H1 (cell line): Measurements from ENCODE around the gene BSG. TPM values are rescaled to one million over a fixed set of nuclear protein-coding genes. Genes with fewer than 3 reads are reported as not detected.

ENCODE experiments used
- CTCF ChIA-PET: fragments of 300-600 bp; sonication (Branson Sonifier 250); formaldehyde crosslinking; loops from one replicate; lab custom pipeline; 2021; ENCODE audit not compliant: partially characterized antibody; lab: Charles Lee
- POLR2A ChIA-PET: fragments of 300-600 bp; sonication (Branson Sonifier 250); formaldehyde crosslinking; loops from one replicate; lab custom pipeline; 2021; ENCODE audit warnings: inconsistent platforms; ENCODE audit not compliant: partially characterized antibody; lab: Charles Lee
- DNase-seq, 2 experiments: peaks; one replicate each; pipeline versions ENCODE4 v3.0.0 to v3.0.0-alpha.2; 2010 to 2022; ENCODE audit warnings: low spot score in 2 of 2, low read depth in 1 of 2, mixed read lengths in 1 of 2
- FAIRE-seq: peaks from 2 replicates; lab custom pipeline; 2011; peaks lifted over from hg19 to GRCh38; lab: Jason Lieb, UNC
- H2AFZ ChIP-seq: 2 replicates; pipeline ENCODE4 v1.8.1; 2012; ENCODE audit warnings: low read length, inconsistent platforms
- H2AK5ac ChIP-seq: 2 replicates; pipeline ENCODE4 v1.6.1; 2013; ENCODE audit warnings: low read depth, low read length
- H2BK120ac ChIP-seq: replicated peaks from 2 replicates; pipeline ENCODE3; 2013; ENCODE audit warnings: low read depth, low read length, inconsistent platforms
- H2BK12ac ChIP-seq: 2 replicates; pipeline ENCODE4 v1.6.1; 2013; ENCODE audit warnings: low read depth, low read length
- H2BK15ac ChIP-seq: 2 replicates; pipeline ENCODE4 v1.6.1; 2013; ENCODE audit warnings: low read length
- H2BK20ac ChIP-seq: 2 replicates; pipeline ENCODE4 v1.6.1; 2013; ENCODE audit warnings: low read length
- H2BK5ac ChIP-seq: 2 replicates; pipeline ENCODE4 v1.6.1; 2013; ENCODE audit warnings: low read depth, low read length
- H3K14ac ChIP-seq: 2 replicates; pipeline ENCODE4 v1.6.1; 2013; ENCODE audit warnings: inconsistent platforms; ENCODE audit not compliant: insufficient read length
- H3K18ac ChIP-seq: 2 replicates; pipeline ENCODE4 v1.6.1; 2013; ENCODE audit warnings: low read length; ENCODE audit errors: extremely low read depth
- H3K23ac ChIP-seq: 2 replicates; pipeline ENCODE4 v1.6.1; 2013; ENCODE audit warnings: inconsistent platforms; ENCODE audit not compliant: insufficient read length
- H3K23me2 ChIP-seq: 2 replicates; pipeline ENCODE4 v1.6.1; 2013; ENCODE audit warnings: low read depth, low read length
- H3K27ac ChIP-seq: 2 replicates; pipeline ENCODE4 v1.6.1; 2011; ENCODE audit warnings: low read depth, low read length, inconsistent platforms
- H3K27me3 ChIP-seq, 4 experiments: replicated peaks in 1 of 4; 1 replicate in 1 of 4; 2 replicates in 3 of 4; pipeline versions ENCODE4 v1.6.1 to v1.8.1; 2011 to 2013; ENCODE audit warnings: low read length in 3 of 4, mild to moderate bottlenecking in 3 of 4, inconsistent platforms in 2 of 4, mixed read lengths in 2 of 4, moderate library complexity in 1 of 4; ENCODE audit not compliant: control insufficient read depth in 3 of 4, insufficient read depth in 3 of 4; ENCODE audit errors: extremely low read depth in 1 of 4
- H3K36me3 ChIP-seq, 4 experiments: 2 replicates each; pipeline versions ENCODE4 v1.6.1 to v1.8.1; 2011 to 2013; ENCODE audit warnings: mild to moderate bottlenecking in 4 of 4, low read length in 3 of 4, moderate library complexity in 2 of 4, control low read depth in 1 of 4, inconsistent platforms in 1 of 4; ENCODE audit not compliant: insufficient read depth in 4 of 4, control insufficient read depth in 2 of 4
- H3K4ac ChIP-seq: replicated peaks from 2 replicates; pipeline ENCODE3; 2013; ENCODE audit warnings: low read length, low read depth, mixed read lengths, inconsistent platforms; ENCODE audit not compliant: insufficient read length
- H3K4me1 ChIP-seq, 4 experiments: replicated peaks in 1 of 4; 1 replicate in 1 of 4; 2 replicates in 3 of 4; pipeline versions ENCODE4 v1.6.1 to v1.8.1; 2011 to 2013; ENCODE audit warnings: low read length in 3 of 4, inconsistent platforms in 2 of 4, mixed read lengths in 1 of 4; ENCODE audit not compliant: insufficient read depth in 4 of 4, control insufficient read depth in 3 of 4
- H3K4me2 ChIP-seq, 2 experiments: 2 replicates each; pipeline versions ENCODE4 v1.6.1 to v1.8.1; 2011 to 2013; ENCODE audit warnings: low read depth in 2 of 2, low read length in 2 of 2, control low read depth in 1 of 2, inconsistent platforms in 1 of 2, mild to moderate bottlenecking in 1 of 2; ENCODE audit not compliant: insufficient read depth in 1 of 2
- H3K4me3 ChIP-seq, 4 experiments: fragments of 200-600, 300-600 bp in 1 of 4; sonication (generic), shearing (Covaris generic), sonication (Bioruptor Twin) in 1 of 4; 2 replicates each; pipeline versions ENCODE4 v1.5.1 to v1.8.1; 2011 to 2016; ENCODE audit warnings: low read length in 4 of 4, low read depth in 3 of 4, control low read depth in 2 of 4, inconsistent platforms in 2 of 4, mild to moderate bottlenecking in 2 of 4, mixed read lengths in 1 of 4, moderate library complexity in 1 of 4; ENCODE audit not compliant: insufficient read depth in 2 of 4; ENCODE audit errors: extremely low read depth in 1 of 4
- H3K56ac ChIP-seq: replicated peaks from 2 replicates; pipeline ENCODE3; 2013; ENCODE audit warnings: low read depth, mild to moderate bottlenecking, mixed read lengths, low read length, inconsistent platforms; ENCODE audit not compliant: insufficient read length
- H3K79me1 ChIP-seq: 2 replicates; pipeline ENCODE4 v1.6.1; 2013; ENCODE audit warnings: low read depth, low read length, control low read depth
- H3K79me2 ChIP-seq, 2 experiments: 2 replicates each; pipeline versions ENCODE4 v1.6.1 to v1.8.1; 2012 to 2013; ENCODE audit warnings: low read length in 2 of 2, mild to moderate bottlenecking in 2 of 2, inconsistent platforms in 1 of 2; ENCODE audit not compliant: insufficient read depth in 2 of 2, control insufficient read depth in 1 of 2
- H3K9ac ChIP-seq, 4 experiments: replicated peaks in 1 of 4; 1 replicate in 1 of 4; 2 replicates in 3 of 4; pipeline versions ENCODE4 v1.6.1 to v1.8.1; 2011 to 2013; ENCODE audit warnings: low read depth in 3 of 4, low read length in 3 of 4, control low read depth in 2 of 4, mild to moderate bottlenecking in 2 of 4, moderate library complexity in 2 of 4, inconsistent platforms in 1 of 4; ENCODE audit errors: extremely low read depth in 1 of 4
- H3K9me3 ChIP-seq, 2 experiments: 2 replicates each; pipeline versions ENCODE4 v1.6.1 to v1.8.1; 2012 to 2013; ENCODE audit warnings: mild to moderate bottlenecking in 2 of 2, moderate library complexity in 2 of 2, control low read depth in 1 of 2, inconsistent platforms in 1 of 2, low read depth in 1 of 2, low read length in 1 of 2, mixed read lengths in 1 of 2; ENCODE audit not compliant: insufficient read depth in 2 of 2
- H4K20me1 ChIP-seq, 2 experiments: replicated peaks in 1 of 2; 2 replicates each; pipeline versions ENCODE3 to v1.8.1; 2011 to 2013; ENCODE audit warnings: inconsistent platforms in 2 of 2, low read length in 2 of 2, mild to moderate bottlenecking in 1 of 2; ENCODE audit not compliant: insufficient read depth in 2 of 2, control insufficient read depth in 1 of 2
- H4K5ac ChIP-seq: 2 replicates; pipeline ENCODE4 v1.6.1; 2013; ENCODE audit warnings: low read length, low read depth, mixed read lengths, inconsistent platforms; ENCODE audit not compliant: insufficient read length
- H4K8ac ChIP-seq: 2 replicates; pipeline ENCODE4 v1.8.0; 2013; ENCODE audit warnings: mild to moderate bottlenecking, moderate library complexity, low read length, inconsistent platforms; ENCODE audit not compliant: insufficient read depth; ENCODE audit errors: extremely low read depth
- H4K91ac ChIP-seq: replicated peaks from 2 replicates; pipeline ENCODE3; 2013; ENCODE audit warnings: low read length, mixed read lengths, inconsistent platforms; ENCODE audit not compliant: insufficient read length
- BACH1 ChIP-seq: IDR thresholded peaks from 2 replicates; pipeline ENCODE4 v1.6.1; 2012; ENCODE audit warnings: low read length, improper control_type of control experiment
- CBX8 ChIP-seq: fragments of 300-800, 300-1000 bp; sonication (generic); IDR thresholded peaks from 2 replicates; pipeline ENCODE4 v1.7.1; 2016; ENCODE audit warnings: low read depth, low read length, borderline replicate concordance
- CHD2 ChIP-seq: IDR thresholded peaks from 2 replicates; pipeline ENCODE4 v1.6.1; 2012; ENCODE audit warnings: low read length, improper control_type of control experiment
- CTCF ChIP-seq, 3 experiments: IDR thresholded peaks; 1 replicate in 2 of 3; 2 replicates in 1 of 3; pipeline versions ENCODE4 v1.5.1 to v1.6.1; 2011; ENCODE audit warnings: low read length in 3 of 3, mild to moderate bottlenecking in 3 of 3, inconsistent platforms in 2 of 3, low read depth in 1 of 3, moderate library complexity in 1 of 3; ENCODE audit not compliant: insufficient read depth in 1 of 3; ENCODE audit errors: control extremely low read depth in 1 of 3
- EZH2 ChIP-seq: fragments of 200-600 bp; sonication (generic); IDR thresholded peaks from 2 replicates; pipeline ENCODE4 v1.7.1; 2012; ENCODE audit warnings: low read depth, mild to moderate bottlenecking, moderate library complexity, low read length, inconsistent platforms; ENCODE audit not compliant: severe bottlenecking
- HDAC2 ChIP-seq, 2 experiments: fragments of 300-600 bp in 1 of 2; sonication (generic) in 1 of 2; IDR thresholded peaks; 2 replicates each; pipeline ENCODE4 v1.6.1; 2011 to 2012; ENCODE audit warnings: low read depth in 2 of 2, low read length in 2 of 2, mild to moderate bottlenecking in 2 of 2, moderate library complexity in 2 of 2, borderline replicate concordance in 1 of 2, inconsistent platforms in 1 of 2
- KDM4A ChIP-seq: IDR thresholded peaks from one replicate; pipeline ENCODE4 v1.7.1; 2012; ENCODE audit warnings: low read depth, mild to moderate bottlenecking, moderate library complexity, low read length, inconsistent platforms; ENCODE audit not compliant: severe bottlenecking
- MAFK ChIP-seq: IDR thresholded peaks from 2 replicates; pipeline ENCODE4 v1.6.1; 2012; ENCODE audit warnings: low read depth, mild to moderate bottlenecking, improper control_type of control experiment, low read length
- MAX ChIP-seq: IDR thresholded peaks from 2 replicates; pipeline ENCODE4 v1.6.1; 2012; ENCODE audit warnings: inconsistent platforms
- RFX5 ChIP-seq: IDR thresholded peaks from 2 replicates; pipeline ENCODE4 v1.6.1; 2011; ENCODE audit warnings: low read depth, low read length, improper control_type of control experiment, borderline replicate concordance
- SP2 ChIP-seq: IDR thresholded peaks from 2 replicates; pipeline ENCODE4 v1.6.1; 2012; ENCODE audit warnings: mild to moderate bottlenecking, low read length, inconsistent platforms
- WGBS, 2 experiments: shearing (Covaris generic) in 1 of 2; methylation state at CpG; one replicate each; pipeline versions ENCODE4 v1.1.6 to v1.1.7; 2013 to 2015; ENCODE audit warnings: low lambda C conversion rate in 2 of 2, mixed read lengths in 2 of 2, inconsistent platforms in 1 of 2, low coverage in 1 of 2, missing lambda C conversion rate in 1 of 2; ENCODE audit not compliant: insufficient replicate concordance in 2 of 2, insufficient coverage in 1 of 2, insufficient read length in 1 of 2; ENCODE audit errors: extremely low coverage in 1 of 2, missing lambda C conversion rate in 1 of 2; 5-methylcytosine and 5-hydroxymethylcytosine counted together
- polyA plus RNA-seq, 7 experiments: library from polyadenylated mRNA; depleted of rRNA in 3 of 7; stranded (reverse) in 5 of 7; unstranded in 2 of 7; fragments of >200 nt in 5 of 7; fragments of 200-250 nt in 2 of 7; gene quantifications; 1 replicate in 5 of 7; 2 replicates in 1 of 7; 4 replicates in 1 of 7; pipeline versions ENCODE4 v1.2.1 to v1.2.3, GENCODE V29; 2011 to 2013; ENCODE audit warnings: missing spikeins in 2 of 7, mixed read lengths in 2 of 7
- total RNA-seq: library from RNA; stranded (reverse); fragmentation: NEBNext Ultra II Directional; extraction: Animal tissue kit (Norgen Biotek cat#: 25700); gene quantifications from 2 replicates; pipeline ENCODE4 v1.2.1, GENCODE V29; 2021

Gene BSG
- total and polyA plus RNA-seq, 2 of the 8 experiments (the other 6 are each of a cell fraction or from before 2014, with no cell fraction given), result 726 to 1,055 TPM

GRCh38 chr19:601790-602189 is 29.4 kb downstream of the BSG start:
- Histone ChIP-seq H3K9ac (no peak overlapping the region), H2AK5ac (no peak overlapping the region), H3K4me1 (no peaks in the 10 kb centered on the region), H3K79me1 (no peaks in the 10 kb centered on the region), H2BK12ac (no peak overlapping the region), H3K14ac (no peak overlapping the region), H3K56ac (no peak overlapping the region), H3K23me2 (no peaks in the 10 kb centered on the region), H2BK5ac (no peak overlapping the region), H3K4me2 (no peak overlapping the region), H4K8ac (no peak overlapping the region), H3K23ac (no peak overlapping the region), H3K9me3 (peaks cover 0 to 30% of the 10 kb centered on the region in 2 experiments; a peak in 1 of 4 replicates), H3K27me3 (no peaks in the 10 kb centered on the region), H4K5ac (no peak overlapping the region), H2BK15ac (no peak overlapping the region), H2BK20ac (no peak overlapping the region), H3K36me3 (no peaks in the 10 kb centered on the region), H2BK120ac (no peak overlapping the region), H3K27ac (no peak overlapping the region), H3K18ac (no peak overlapping the region), H3K79me2 (no peaks in the 10 kb centered on the region), H4K20me1 (no peaks in the 10 kb centered on the region), H2AFZ (no peak overlapping the region), H3K4ac (no peak overlapping the region), H4K91ac (no peak overlapping the region), H3K4me3 (no peak overlapping the region)
- no peak for DNase-seq
- no peak for FAIRE-seq
- CTCF ChIA-PET, result interaction anchor here (0.8 to 1.5 kb wide), 4 partner anchors 18 to 69 kb away, joined by 3 read pairs; no protein-coding TSS in a partner anchor
- 92% methylated on average over 18 of the region's 25 CpGs; no CpG with 5 or more reads in 1 of the 2 experiments for WGBS, 2 experiments
- POLR2A ChIA-PET, result no interaction called here
- TF ChIP-seq HDAC2 (IDR thresholded peaks at IDR 0.05; ENCODE audit: borderline replicate concordance in 1 of 2, low read depth in 2 of 2, low read length in 2 of 2) (no peak), CHD2 (no peak), CBX8 (no peak), MAFK (no peak), RFX5 (no peak), EZH2 (no peak), SP2 (no peak), BACH1 (no peak), CTCF (IDR thresholded peaks at IDR 0.05; ENCODE audit: control extremely low read depth in 1 of 3, insufficient read depth in 1 of 3, low read depth in 1 of 3, low read length in 3 of 3) (no peak), MAX (no peak), KDM4A (no peak)
